T-cell (primary cell): Measurements from ENCODE around the gene USP14. TPM values are rescaled to one million over a fixed set of nuclear protein-coding genes. Genes with fewer than 3 reads are reported as not detected.
A peak's percentile ranks its signal among the peaks of the same experiment; 100 is the strongest.

Source experiments
- ATAC-seq, 4 experiments: fragments of 200-7000 bp in 3 of 4; fragments of 150-1000 bp in 1 of 4; cut with Tn5 transposase; replicated peaks in 1 of 4; 1 replicate in 3 of 4; 2 replicates in 1 of 4; pipeline ENCODE4 v1.10.0; 2021; ENCODE audit warnings: moderate library complexity in 3 of 4, mild to moderate bottlenecking in 2 of 4, moderate number of reproducible peaks in 1 of 4
- CTCF ChIA-PET, 2 donors: fragments of 300-600 bp; sonication (Branson Sonifier 250); formaldehyde crosslinking; loops; one replicate each; lab custom pipeline; 2022; ENCODE audit warnings: antibody characterized with exemption in 2 of 2; lab: Charles Lee
- POLR2A ChIA-PET, 2 donors: fragments of 300-600 bp; sonication (Branson Sonifier 250); formaldehyde crosslinking; loops; one replicate each; lab custom pipeline; 2022; ENCODE audit warnings: antibody characterized with exemption in 2 of 2; lab: Charles Lee
- DNase-seq, 35 experiments: peaks; one replicate each; pipeline versions ENCODE4 v3.0.0 to v3.0.0-alpha.2; 2013 to 2023
- H3K27ac ChIP-seq: one replicate; pipeline ENCODE4 v1.5.1; 2013; ENCODE audit warnings: low read length
- H3K27me3 ChIP-seq, 2 experiments: replicated peaks in 1 of 2; 1 replicate in 1 of 2; 2 replicates in 1 of 2; pipeline versions ENCODE4 v1.6.1 to v1.7.0; 2013; ENCODE audit warnings: low read length in 1 of 2, mixed read lengths in 1 of 2; ENCODE audit not compliant: control insufficient read depth in 2 of 2, insufficient read depth in 2 of 2; ENCODE audit errors: extremely low read depth in 1 of 2
- H3K36me3 ChIP-seq, 2 donors: 1 replicate in 1 of 2; 2 replicates in 1 of 2; pipeline versions ENCODE4 v1.6.1 to v1.7.0; 2013; ENCODE audit warnings: low read length in 1 of 2; ENCODE audit not compliant: control insufficient read depth in 2 of 2, insufficient read depth in 1 of 2; ENCODE audit errors: extremely low read depth in 1 of 2
- H3K4me1 ChIP-seq, 2 experiments: 1 replicate in 1 of 2; 2 replicates in 1 of 2; pipeline versions ENCODE4 v1.6.1 to v1.7.0; 2013; ENCODE audit warnings: low read length in 2 of 2, mixed read lengths in 1 of 2; ENCODE audit not compliant: insufficient read depth in 2 of 2, control insufficient read depth in 1 of 2; ENCODE audit errors: extremely low read depth in 1 of 2
- H3K4me3 ChIP-seq, 2 donors: 1 replicate in 1 of 2; 2 replicates in 1 of 2; pipeline versions ENCODE4 v1.5.1 to v1.7.0; 2013; ENCODE audit warnings: mild to moderate bottlenecking in 2 of 2, low read length in 1 of 2, moderate library complexity in 1 of 2; ENCODE audit not compliant: control insufficient read depth in 1 of 2; ENCODE audit errors: extremely low read depth in 1 of 2
- H3K9me3 ChIP-seq: 2 replicates; pipeline ENCODE4 v1.7.0; 2013
- H3K27ac Mint-ChIP-seq, 2 donors: one replicate each; pipeline ENCODE4 v1.8.0; 2020 to 2021; ENCODE audit warnings: mild to moderate bottlenecking in 2 of 2, mixed read lengths in 2 of 2
- H3K27me3 Mint-ChIP-seq, 2 donors: one replicate each; pipeline ENCODE4 v1.8.0; 2021 to 2022; ENCODE audit warnings: mixed read lengths in 2 of 2
- H3K36me3 Mint-ChIP-seq: one replicate; pipeline ENCODE4 v1.8.0; 2021; ENCODE audit warnings: mixed read lengths
- H3K4me1 Mint-ChIP-seq, 3 donors: one replicate each; pipeline ENCODE4 v1.8.0; 2020 to 2022; ENCODE audit warnings: mixed read lengths in 3 of 3, mild to moderate bottlenecking in 1 of 3
- H3K4me3 Mint-ChIP-seq, 3 donors: one replicate each; pipeline ENCODE4 v1.8.0; 2020 to 2022; ENCODE audit warnings: mild to moderate bottlenecking in 3 of 3, mixed read lengths in 3 of 3, moderate library complexity in 3 of 3
- H3K9me3 Mint-ChIP-seq, 3 donors: one replicate each; pipeline ENCODE4 v1.8.0; 2020 to 2022; ENCODE audit warnings: mixed read lengths in 3 of 3
- WGBS: methylation state at CpG from one replicate; pipeline ENCODE4 v1.1.5; 2013; ENCODE audit warnings: missing lambda C conversion rate; ENCODE audit not compliant: insufficient coverage; 5-methylcytosine and 5-hydroxymethylcytosine counted together
- total RNA-seq, 35 experiments: library from RNA in 6 of 35; stranded (reverse) in 6 of 35; fragments of 120-200 nt in 1 of 35; gene quantifications; one replicate each; pipeline versions ENCODE4 v1.2.1 to v1.2.4 and lab custom pipeline; 2013 to 2026

USP14 gene
- total RNA-seq, 5 donors from 2014 or later (not counting 1 experiment from before 2014, with no cell fraction given) = 36.8 to 48.0 (median 38.0) TPM

DNA sequence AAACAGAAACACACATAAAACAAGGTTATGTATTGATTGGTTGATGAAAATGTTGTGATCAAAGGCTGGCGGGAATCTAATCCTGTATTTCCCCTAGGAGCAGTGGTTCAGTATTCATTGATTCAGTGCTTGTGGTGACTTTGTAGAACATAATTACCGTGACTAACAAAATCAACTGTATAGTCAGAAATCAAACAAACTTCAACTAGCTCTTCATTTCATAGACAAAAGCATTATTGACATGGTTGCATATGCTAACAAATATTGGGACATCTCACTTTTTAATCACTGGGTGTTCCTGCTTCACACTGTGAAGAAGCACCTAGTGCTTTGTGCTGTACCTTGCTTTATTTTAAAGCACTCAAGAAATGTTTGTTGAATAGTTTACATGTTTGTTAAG is 41.4 kb downstream of the USP14 start:
- H3K9me3 Mint-ChIP-seq = no peaks in the 10 kb centered on the region
- no peak for DNase-seq
- WGBS = no CpG with 5 or more reads among the region's 2 CpGs
- peaks cover 35% of the 10 kb centered on the region for H3K36me3 Mint-ChIP-seq
- H3K27me3 ChIP-seq = no peaks in the 10 kb centered on the region
- H3K4me1 ChIP-seq = no peaks in the 10 kb centered on the region
- no peaks in the 10 kb centered on the region for H3K9me3 ChIP-seq
- H3K4me1 Mint-ChIP-seq = peaks cover 0 to 7% (median 4%) of the 10 kb centered on the region in 3 donors
- ChIA-PET POLR2A (no interaction called here), CTCF (interaction anchor here (0.5 to 1.6 kb wide), 2 partner anchors 15 kb away, joined by 3 read pairs; no protein-coding TSS in a partner anchor)
- H3K27ac ChIP-seq = no peak overlapping the region
- H3K4me3 ChIP-seq = no peak overlapping the region
- H3K36me3 ChIP-seq = peaks cover 13 to 75% of the 10 kb centered on the region in 2 donors
- H3K27ac Mint-ChIP-seq = no peak overlapping the region
- ATAC-seq = no peak
- no peak overlapping the region for H3K4me3 Mint-ChIP-seq
- no peaks in the 10 kb centered on the region for H3K27me3 Mint-ChIP-seq

- Mint-ChIP-seq H3K9me3 (no peaks in the 10 kb centered on the region), H3K36me3 (peaks cover 67% of the 10 kb centered on the region), H3K27ac (no peak overlapping the region), H3K4me3 (no peak overlapping the region), H3K27me3 (no peaks in the 10 kb centered on the region), H3K4me1 (no peaks in the 10 kb centered on the region)
- ATAC-seq (no peak), DNase-seq (no peak)
- no peak overlapping the region for H3K4me3 ChIP-seq
- CTCF ChIA-PET = interaction anchor here in 1 of 2 donors (0.5 kb wide), 1 partner anchor 59 kb away, joined by 5 read pairs; no protein-coding TSS in a partner anchor
- H3K4me1 ChIP-seq = no peaks in the 10 kb centered on the region
- H3K27ac ChIP-seq = no peak overlapping the region
- peaks cover 8 to 70% of the 10 kb centered on the region in 2 donors for H3K36me3 ChIP-seq
- no peaks in the 10 kb centered on the region for H3K27me3 ChIP-seq
- no peaks in the 10 kb centered on the region for H3K9me3 ChIP-seq
- WGBS = no CpG with 5 or more reads among the region's 1 CpG
- POLR2A ChIA-PET = no interaction called here
Observed at GRCh38 chr18:210075-210474, 51.7 kb downstream of the USP14 start.

GRCh38 chr18:210733-211132 is 52.4 kb downstream of the USP14 start:
- DNase-seq (no peak), ATAC-seq (no peak)
- WGBS = no CpG with 5 or more reads among the region's 4 CpGs
- H3K27me3 Mint-ChIP-seq = no peaks in the 10 kb centered on the region
- H3K27ac Mint-ChIP-seq = peak overlapping the region in 1 of 2 donors; percentile 24
- peaks cover 66% of the 10 kb centered on the region for H3K36me3 Mint-ChIP-seq
- Histone ChIP-seq H3K27ac (no peak overlapping the region), H3K9me3 (no peaks in the 10 kb centered on the region), H3K4me3 (no peak overlapping the region), H3K27me3 (no peaks in the 10 kb centered on the region), H3K4me1 (no peaks in the 10 kb centered on the region), H3K36me3 (peaks cover 4 to 70% of the 10 kb centered on the region in 2 donors)
- CTCF ChIA-PET = no interaction called here
- no peak overlapping the region for H3K4me3 Mint-ChIP-seq
- H3K4me1 Mint-ChIP-seq = no peaks in the 10 kb centered on the region
- no peaks in the 10 kb centered on the region for H3K9me3 Mint-ChIP-seq
- POLR2A ChIA-PET = no interaction called here

GRCh38 chr18:211582-211981 is 53.2 kb downstream of the USP14 start:
- Mint-ChIP-seq H3K9me3 (no peaks in the 10 kb centered on the region), H3K4me3 (no peak overlapping the region), H3K36me3 (peaks cover 61% of the 10 kb centered on the region), H3K27me3 (no peaks in the 10 kb centered on the region), H3K4me1 (no peaks in the 10 kb centered on the region), H3K27ac (peak overlapping the region in 1 of 2 donors; percentile 52)
- Histone ChIP-seq H3K36me3 (peaks cover 4 to 69% of the 10 kb centered on the region in 2 donors), H3K9me3 (no peaks in the 10 kb centered on the region), H3K4me3 (no peak overlapping the region), H3K27ac (no peak overlapping the region), H3K4me1 (no peaks in the 10 kb centered on the region), H3K27me3 (no peaks in the 10 kb centered on the region)
- ChIA-PET POLR2A (no interaction called here), CTCF (no interaction called here)
- no peak for DNase-seq
- no peak for ATAC-seq

- WGBS = no CpG with 5 or more reads among the region's 1 CpG
- peaks cover 63% of the 10 kb centered on the region for H3K36me3 Mint-ChIP-seq
- peak overlapping the region in 1 of 2 donors; percentile 57 for H3K27ac Mint-ChIP-seq
- ChIA-PET CTCF (interaction anchor here in 1 of 2 donors (0.6 kb wide), 1 partner anchor 50 kb away, joined by 3 read pairs; no protein-coding TSS in a partner anchor), POLR2A (interaction anchor here (0.7 kb wide), 2 partner anchors 55 to 485 kb away, joined by 3 read pairs; partner anchors contain the start of gene THOC1 (in 1 of the 2))
- H3K4me1 ChIP-seq = no peaks in the 10 kb centered on the region
- no peaks in the 10 kb centered on the region for H3K4me1 Mint-ChIP-seq
- peaks cover 7 to 74% of the 10 kb centered on the region in 2 donors for H3K36me3 ChIP-seq
- ATAC-seq = no peak
- H3K4me3 Mint-ChIP-seq = no peak overlapping the region
- no peaks in the 10 kb centered on the region for H3K9me3 ChIP-seq
- H3K27me3 ChIP-seq = no peaks in the 10 kb centered on the region
- peak in 1 of 35 experiments; percentile 8 for DNase-seq
- H3K27ac ChIP-seq = no peak overlapping the region
- H3K9me3 Mint-ChIP-seq = no peaks in the 10 kb centered on the region
- no peaks in the 10 kb centered on the region for H3K27me3 Mint-ChIP-seq
- no peak overlapping the region for H3K4me3 ChIP-seq
Observed at GRCh38 chr18:212780-213179, 54.4 kb downstream of the USP14 start.

- ATAC-seq (no peak), DNase-seq (no peak)
- ChIA-PET CTCF (interaction anchor here in 1 of 2 donors (0.6 kb wide), 1 partner anchor 49 kb away, joined by 3 read pairs; no protein-coding TSS in a partner anchor), POLR2A (interaction anchor here (0.7 kb wide), 2 partner anchors 54 to 485 kb away, joined by 3 read pairs; partner anchors contain the start of gene THOC1 (in 1 of the 2))
- Mint-ChIP-seq H3K4me3 (no peak overlapping the region), H3K9me3 (no peaks in the 10 kb centered on the region), H3K4me1 (no peaks in the 10 kb centered on the region), H3K27ac (peak overlapping the region in 1 of 2 donors; percentile 68), H3K27me3 (no peaks in the 10 kb centered on the region), H3K36me3 (peaks cover 63% of the 10 kb centered on the region)
- Histone ChIP-seq H3K4me1 (no peaks in the 10 kb centered on the region), H3K9me3 (no peaks in the 10 kb centered on the region), H3K4me3 (no peak overlapping the region), H3K27ac (no peak overlapping the region), H3K36me3 (peaks cover 7 to 81% of the 10 kb centered on the region in 2 donors), H3K27me3 (no peaks in the 10 kb centered on the region)
- 100% methylated on average over 3 of the region's 4 CpGs for WGBS
Observed at GRCh38 chr18:213505-213904, 55.1 kb downstream of the USP14 start.
